GM23338 (cell line): ENCODE data around the gene TOX2. TPM values are rescaled to one million over a fixed set of nuclear protein-coding genes. Genes with fewer than 3 reads are reported as not detected.

Experiments
- ATAC-seq: fragments of 200-7000 bp; cut with Tn5 transposase; 3 replicates; pipeline ENCODE4 v1.9.1; 2020
- DNase-seq: peaks from one replicate; pipeline ENCODE4 v3.0.0-alpha.2; 2015; ENCODE audit warnings: low spot score
- H2AFZ ChIP-seq: fragments of 200-600 bp; sonication (generic); 2 replicates; pipeline ENCODE4 v1.8.0; 2016; ENCODE audit warnings: antibody characterized with exemption, mild to moderate bottlenecking, moderate library complexity
- H3F3A ChIP-seq: fragments of 200-600 bp; sonication (generic); replicated peaks from 2 replicates; pipeline ENCODE4 v1.8.0; 2017; ENCODE audit warnings: antibody characterized with exemption, mixed run types, low read depth
- H3K27ac ChIP-seq: fragments of 200-600 bp; sonication (generic); 2 replicates; pipeline ENCODE4 v1.6.1; 2016; ENCODE audit warnings: low read depth
- H3K27me3 ChIP-seq: fragments of 200-600 bp; sonication (generic); 2 replicates; pipeline ENCODE4 v1.8.0; 2016; ENCODE audit warnings: mild to moderate bottlenecking, mixed run types, moderate library complexity; ENCODE audit not compliant: insufficient read depth
- H3K36me3 ChIP-seq: fragments of 200-600 bp; sonication (generic); 2 replicates; pipeline ENCODE4 v1.8.0; 2016; ENCODE audit warnings: mild to moderate bottlenecking; ENCODE audit not compliant: insufficient read depth
- H3K4me1 ChIP-seq: fragments of 200-600 bp; sonication (generic); 2 replicates; pipeline ENCODE4 v1.8.0; 2016; ENCODE audit warnings: mild to moderate bottlenecking, moderate library complexity; ENCODE audit not compliant: insufficient read depth
- H3K4me2 ChIP-seq: fragments of 200-600 bp; sonication (generic); 2 replicates; pipeline ENCODE4 v1.7.1; 2017; ENCODE audit warnings: mixed run types
- H3K4me3 ChIP-seq: fragments of 200-600 bp; sonication (generic); 2 replicates; pipeline ENCODE4 v1.6.1; 2016; ENCODE audit warnings: mixed run types
- H3K79me2 ChIP-seq: fragments of 200-600 bp; sonication (generic); replicated peaks from 2 replicates; pipeline ENCODE4 v1.8.0; 2017; ENCODE audit warnings: mild to moderate bottlenecking; ENCODE audit not compliant: insufficient read depth
- H3K9me2 ChIP-seq: fragments of 200-600 bp; sonication (generic); 2 replicates; pipeline ENCODE4 v1.8.0; 2017; ENCODE audit not compliant: insufficient read depth
- H4K20me1 ChIP-seq: fragments of 200-600 bp; sonication (generic); replicated peaks from 2 replicates; pipeline ENCODE4 v1.8.0; 2017; ENCODE audit warnings: mild to moderate bottlenecking; ENCODE audit not compliant: insufficient read depth
- H3K27ac Mint-ChIP-seq: 2 replicates; pipeline ENCODE4 v1.8.0; 2020; ENCODE audit warnings: inconsistent platforms, mild to moderate bottlenecking, moderate library complexity, mixed read lengths
- H3K27me3 Mint-ChIP-seq: 3 replicates; pipeline ENCODE4 v1.8.0; 2022; ENCODE audit warnings: low read depth, mild to moderate bottlenecking, moderate library complexity, mixed read lengths, inconsistent platforms; ENCODE audit not compliant: insufficient read depth, poor library complexity
- H3K36me3 Mint-ChIP-seq: 3 replicates; pipeline ENCODE4 v1.8.0; 2021; ENCODE audit warnings: low read depth, mild to moderate bottlenecking, inconsistent platforms, moderate library complexity, mixed read lengths
- H3K4me1 Mint-ChIP-seq: 3 replicates; pipeline ENCODE4 v1.8.0; 2020; ENCODE audit warnings: mild to moderate bottlenecking, inconsistent platforms, mixed read lengths
- H3K4me3 Mint-ChIP-seq: 3 replicates; pipeline ENCODE4 v1.8.0; 2021; ENCODE audit warnings: moderate library complexity, mild to moderate bottlenecking, inconsistent platforms, mixed read lengths
- H3K9me3 Mint-ChIP-seq: 3 replicates; pipeline ENCODE4 v1.8.0; 2020; ENCODE audit warnings: moderate library complexity, mild to moderate bottlenecking, inconsistent platforms, mixed read lengths
- CREB1 ChIP-seq: fragments of 250-450 bp; sonication (Bioruptor Pico); IDR thresholded peaks from 2 replicates; pipeline ENCODE4 v1.5.0; 2020; ENCODE audit warnings: low read depth, mild to moderate bottlenecking, moderate library complexity
- CTCF ChIP-seq, 2 experiments: fragments of 200-600 bp in 1 of 2; sonication (generic) in 1 of 2; conservative IDR thresholded peaks; 2 replicates each; pipeline versions ENCODE4 v1.5.1 to v1.6.1; 2016 to 2017; ENCODE audit warnings: antibody characterized with exemption in 2 of 2, low read depth in 2 of 2, mild to moderate bottlenecking in 2 of 2, moderate library complexity in 1 of 2
- ETS1 ChIP-seq: IDR thresholded peaks from 2 replicates; pipeline ENCODE4 v1.6.1; 2016; ENCODE audit warnings: antibody characterized with exemption
- EZH2 ChIP-seq: fragments of 200-600 bp; sonication (generic); IDR thresholded peaks from one replicate; pipeline ENCODE4 v1.8.0; 2017; ENCODE audit warnings: antibody characterized with exemption, mild to moderate bottlenecking, low read depth; ENCODE audit not compliant: unreplicated experiment
- EZH2phosphoT487 ChIP-seq: fragments of 200-600 bp; sonication (generic); IDR thresholded peaks from one replicate; pipeline ENCODE4 v1.8.1; 2018; ENCODE audit warnings: antibody characterized with exemption; ENCODE audit not compliant: unreplicated experiment
- JUNB ChIP-seq: IDR thresholded peaks from one replicate; pipeline ENCODE4 v1.6.1; 2016; ENCODE audit warnings: antibody characterized with exemption; ENCODE audit not compliant: unreplicated experiment
- NANOG ChIP-seq: IDR thresholded peaks from 2 replicates; pipeline ENCODE4 v1.6.1; 2016; ENCODE audit warnings: antibody characterized with exemption, borderline replicate concordance
- POLR2AphosphoS5 ChIP-seq: IDR thresholded peaks from 2 replicates; pipeline ENCODE4 v1.6.1; 2016; ENCODE audit warnings: antibody characterized with exemption, low read depth
- STAT1 ChIP-seq: IDR thresholded peaks from one replicate; pipeline ENCODE4 v1.6.1; 2016; ENCODE audit warnings: antibody characterized with exemption; ENCODE audit not compliant: unreplicated experiment
- ZNF114 ChIP-seq: fragments of 250-450 bp; sonication (Bioruptor Pico); IDR thresholded peaks from 2 replicates; pipeline ENCODE4 v1.5.0; 2020; ENCODE audit warnings: mild to moderate bottlenecking, moderate library complexity
- ZNF331 ChIP-seq: fragments of 250-450 bp; sonication (Bioruptor Pico); IDR thresholded peaks from 2 replicates; pipeline ENCODE4 v1.5.0; 2020; ENCODE audit warnings: low read depth, mild to moderate bottlenecking, moderate library complexity
- ZNF462 ChIP-seq: fragments of 250-450 bp; sonication (Bioruptor Pico); IDR thresholded peaks from 2 replicates; pipeline ENCODE4 v1.5.0; 2020; ENCODE audit warnings: mild to moderate bottlenecking, moderate library complexity
- polyA plus RNA-seq: library from polyadenylated mRNA; unstranded; fragments of >200 nt; fragmentation: Nextera tagmentation; extraction: Ambion mirVana; gene quantifications from 2 replicates; pipeline ENCODE4 v1.2.1, GENCODE V29; 2016
- total RNA-seq: library from RNA; depleted of rRNA; stranded (reverse); fragments of >200 nt; shearing (Covaris generic); gene quantifications from 2 replicates; pipeline ENCODE4 v1.2.3, GENCODE V29; 2014
- TF ChIP-seq, protein P1 (sequence below): IDR thresholded peaks from one replicate; pipeline ENCODE4 v1.6.1; 2018; ENCODE audit warnings: antibody characterized with exemption; ENCODE audit not compliant: unreplicated experiment

TOX2 gene
- total and polyA plus RNA-seq, 2 experiments from 2014 or later, result 1.4 to 1.5 TPM

DNA sequence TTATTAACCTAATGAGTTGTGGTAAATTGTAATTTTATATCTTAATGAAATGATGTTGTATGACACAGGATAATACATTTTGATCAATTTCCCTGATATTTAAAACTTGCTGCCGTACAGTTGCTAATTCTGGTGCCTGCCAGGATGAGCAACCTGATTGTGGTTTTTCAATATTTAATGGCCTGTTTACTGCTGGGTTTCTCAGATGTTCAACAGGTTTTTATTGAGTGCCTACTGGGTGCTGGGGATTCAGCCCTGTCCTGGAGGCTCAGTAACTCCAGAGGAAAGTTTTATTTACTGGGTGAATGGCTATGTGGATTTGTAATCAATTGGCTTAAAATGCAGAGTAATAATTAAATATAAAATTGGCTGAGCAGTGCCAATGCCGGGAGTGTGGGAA lies 8.0 kb downstream of the TOX2 start:
- TF ChIP-seq ZNF462 (CRISPR knock-in tag) (no peak), CREB1 (CRISPR knock-in tag) (no peak), JUNB (no peak), ETS1 (no peak), EZH2 (no peak), NANOG (no peak), EZH2phosphoT487 (no peak), ZNF114 (CRISPR knock-in tag) (no peak), STAT1 (no peak), ZNF331 (CRISPR knock-in tag) (no peak), POLR2AphosphoS5 (no peak), CTCF (conservative IDR thresholded peaks at IDR 0.05; ENCODE audit: low read depth in 2 of 2) (no peak)
- TF ChIP-seq, protein P1, sequence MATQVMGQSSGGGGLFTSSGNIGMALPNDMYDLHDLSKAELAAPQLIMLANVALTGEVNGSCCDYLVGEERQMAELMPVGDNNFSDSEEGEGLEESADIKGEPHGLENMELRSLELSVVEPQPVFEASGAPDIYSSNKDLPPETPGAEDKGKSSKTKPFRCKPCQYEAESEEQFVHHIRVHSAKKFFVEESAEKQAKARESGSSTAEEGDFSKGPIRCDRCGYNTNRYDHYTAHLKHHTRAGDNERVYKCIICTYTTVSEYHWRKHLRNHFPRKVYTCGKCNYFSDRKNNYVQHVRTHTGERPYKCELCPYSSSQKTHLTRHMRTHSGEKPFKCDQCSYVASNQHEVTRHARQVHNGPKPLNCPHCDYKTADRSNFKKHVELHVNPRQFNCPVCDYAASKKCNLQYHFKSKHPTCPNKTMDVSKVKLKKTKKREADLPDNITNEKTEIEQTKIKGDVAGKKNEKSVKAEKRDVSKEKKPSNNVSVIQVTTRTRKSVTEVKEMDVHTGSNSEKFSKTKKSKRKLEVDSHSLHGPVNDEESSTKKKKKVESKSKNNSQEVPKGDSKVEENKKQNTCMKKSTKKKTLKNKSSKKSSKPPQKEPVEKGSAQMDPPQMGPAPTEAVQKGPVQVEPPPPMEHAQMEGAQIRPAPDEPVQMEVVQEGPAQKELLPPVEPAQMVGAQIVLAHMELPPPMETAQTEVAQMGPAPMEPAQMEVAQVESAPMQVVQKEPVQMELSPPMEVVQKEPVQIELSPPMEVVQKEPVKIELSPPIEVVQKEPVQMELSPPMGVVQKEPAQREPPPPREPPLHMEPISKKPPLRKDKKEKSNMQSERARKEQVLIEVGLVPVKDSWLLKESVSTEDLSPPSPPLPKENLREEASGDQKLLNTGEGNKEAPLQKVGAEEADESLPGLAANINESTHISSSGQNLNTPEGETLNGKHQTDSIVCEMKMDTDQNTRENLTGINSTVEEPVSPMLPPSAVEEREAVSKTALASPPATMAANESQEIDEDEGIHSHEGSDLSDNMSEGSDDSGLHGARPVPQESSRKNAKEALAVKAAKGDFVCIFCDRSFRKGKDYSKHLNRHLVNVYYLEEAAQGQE, result no peak
- Histone ChIP-seq H4K20me1 (no peaks in the 10 kb centered on the region), H3K9me2 (no peaks in the 10 kb centered on the region), H2AFZ (no peak overlapping the region), H3K4me2 (no peak overlapping the region), H3K36me3 (no peaks in the 10 kb centered on the region), H3K4me1 (peaks cover 3% of the 10 kb centered on the region; the same call in 1 of the 2 replicates), H3K27me3 (peaks cover 11% of the 10 kb centered on the region), H3K4me3 (no peak overlapping the region), H3K27ac (no peak overlapping the region), H3F3A (no peaks in the 10 kb centered on the region), H3K79me2 (no peaks in the 10 kb centered on the region)
- peaks cover 5% of the 10 kb centered on the region for H3K27me3 Mint-ChIP-seq
- no peak for ATAC-seq
- no peak for DNase-seq
- H3K27ac Mint-ChIP-seq, result no peak overlapping the region
- H3K4me1 Mint-ChIP-seq, result peaks cover 18% of the 10 kb centered on the region
- H3K4me3 Mint-ChIP-seq, result no peak overlapping the region
- H3K9me3 Mint-ChIP-seq, result no peaks in the 10 kb centered on the region
- H3K36me3 Mint-ChIP-seq, result no peaks in the 10 kb centered on the region
